Skeletal muscle cell (primary cell): ENCODE results near the gene FEN1.
A peak's percentile ranks its signal among the peaks of the same experiment; 100 is the strongest.

Source experiments
- DNase-seq: peaks from one replicate; pipeline ENCODE4 v3.0.0-alpha.2; 2010; ENCODE audit warnings: low read depth
- H3K4me3 ChIP-seq: 2 replicates; pipeline ENCODE4 v1.5.1; 2011; ENCODE audit warnings: low read depth, mild to moderate bottlenecking, control low read depth, low read length, moderate library complexity

Gene FEN1

DNA sequence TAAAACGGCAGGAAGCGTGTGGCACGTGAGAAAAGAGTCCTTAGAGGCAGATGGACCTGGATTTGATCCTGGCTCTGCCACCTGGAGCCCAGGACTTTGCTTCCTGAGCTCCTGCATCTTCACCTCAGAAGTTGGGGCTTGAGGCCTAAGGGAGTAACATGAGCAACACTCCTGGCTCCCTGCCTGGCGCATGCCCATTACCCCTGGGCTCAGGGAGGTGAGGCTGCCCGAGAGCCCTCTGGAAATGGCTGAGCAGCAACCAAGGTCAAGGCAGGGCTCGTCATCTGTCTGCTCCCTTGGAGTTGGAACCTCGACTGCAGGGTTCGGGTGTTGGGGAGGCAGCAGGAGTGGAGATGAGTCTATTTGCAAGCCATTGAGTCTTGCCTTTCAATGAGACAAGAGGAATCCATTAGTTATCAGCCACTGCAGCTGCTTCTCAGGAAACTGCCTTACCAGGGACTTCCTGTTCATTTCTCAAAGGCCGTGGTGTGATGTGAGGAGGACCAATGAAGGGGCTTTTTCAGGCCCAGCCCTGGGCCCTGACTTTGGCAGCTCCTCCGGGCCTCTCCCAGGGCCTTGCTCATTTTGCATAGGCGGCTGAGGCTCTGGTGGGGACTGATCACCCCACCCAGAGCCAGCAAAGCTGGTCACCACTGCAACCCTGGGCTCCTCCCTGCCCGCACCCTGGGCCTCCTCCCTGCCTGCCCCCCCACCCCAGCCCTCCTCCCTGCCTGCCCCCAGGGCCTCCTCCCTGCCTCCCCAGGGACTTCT, 41.8 kb downstream of the FEN1 start:
- H3K4me3 ChIP-seq, result no peak overlapping the region
- DNase-seq, result peak; percentile 54

DNA sequence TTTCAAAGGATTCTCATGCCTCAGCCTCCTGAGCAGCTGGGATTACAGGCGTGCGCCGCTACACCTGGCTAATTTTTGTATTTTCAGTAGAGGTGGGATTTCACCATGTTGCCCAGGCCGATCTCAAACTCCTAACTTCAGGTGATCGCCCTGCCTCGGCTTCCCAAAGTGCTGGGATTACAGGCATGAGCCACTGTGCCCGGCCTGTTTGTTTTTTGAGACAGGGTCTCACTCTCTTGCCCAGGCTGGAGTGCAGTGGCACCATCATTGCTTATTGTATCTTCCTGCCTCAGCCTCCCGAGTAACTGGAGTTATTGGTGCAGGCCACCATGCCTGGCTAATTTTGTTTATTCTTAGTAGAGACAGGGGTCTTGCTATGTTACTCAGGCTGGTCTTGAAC, 43.5 kb downstream of the FEN1 start:
- DNase-seq, result no peak
- no peak overlapping the region for H3K4me3 ChIP-seq

DNA sequence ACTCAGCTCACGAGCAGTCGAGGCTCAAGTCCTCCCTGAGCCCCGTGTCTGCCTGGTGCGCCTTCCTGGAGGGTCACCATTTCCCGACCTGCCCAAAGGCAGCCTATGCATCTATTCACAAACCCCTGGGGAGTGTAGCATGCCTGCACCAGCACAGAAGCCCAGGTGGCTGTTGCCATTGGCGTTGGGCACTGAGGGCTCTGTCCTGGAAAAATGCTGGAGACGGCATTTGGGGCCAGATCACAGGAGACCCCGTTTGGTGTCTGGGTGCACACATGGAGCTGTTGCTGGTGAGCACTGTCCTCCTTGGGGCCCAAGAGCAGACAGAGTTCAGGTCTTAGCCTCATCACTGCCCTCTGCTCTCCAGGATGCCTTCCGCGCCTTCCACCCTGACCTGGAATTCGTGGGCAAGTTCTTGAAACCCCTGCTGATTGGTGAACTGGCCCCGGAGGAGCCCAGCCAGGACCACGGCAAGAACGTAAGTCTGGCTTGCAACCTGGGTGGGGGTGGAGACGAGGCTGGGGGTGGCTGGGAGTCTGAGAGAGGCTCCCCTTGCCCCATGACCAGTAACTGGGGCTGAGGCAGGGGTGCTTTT, 44.8 kb downstream of the FEN1 start:
- DNase-seq, result no peak
- H3K4me3 ChIP-seq, result no peak overlapping the region

GRCh38 chr11:61838501-61838900, 45.8 kb downstream of the FEN1 start:
- no peak overlapping the region for H3K4me3 ChIP-seq
- DNase-seq, result no peak

- DNase-seq, result no peak
- no peak overlapping the region for H3K4me3 ChIP-seq
Measured at GRCh38 chr11:61838921-61839320, 46.2 kb downstream of the FEN1 start.

DNA sequence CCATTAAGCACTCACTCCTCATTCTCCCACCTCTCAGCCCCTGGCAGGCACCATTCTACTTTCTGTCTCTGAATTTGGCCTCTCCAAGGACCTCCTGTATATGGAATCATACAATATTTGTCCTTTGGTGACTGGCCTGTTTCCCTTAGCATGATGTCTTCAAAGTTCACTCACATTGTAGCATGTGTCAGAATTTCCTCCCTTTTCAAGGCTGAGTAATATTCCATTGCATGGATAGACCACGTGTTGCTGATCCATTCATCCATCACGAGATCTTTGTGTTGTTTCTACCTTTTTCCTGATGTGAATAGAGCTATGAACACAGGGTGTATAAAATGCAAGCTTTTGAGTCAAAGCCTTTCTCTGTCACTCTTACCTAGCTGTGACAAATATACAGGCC, 47.0 kb downstream of the FEN1 start:
- H3K4me3 ChIP-seq, result no peak overlapping the region
- no peak for DNase-seq

DNA sequence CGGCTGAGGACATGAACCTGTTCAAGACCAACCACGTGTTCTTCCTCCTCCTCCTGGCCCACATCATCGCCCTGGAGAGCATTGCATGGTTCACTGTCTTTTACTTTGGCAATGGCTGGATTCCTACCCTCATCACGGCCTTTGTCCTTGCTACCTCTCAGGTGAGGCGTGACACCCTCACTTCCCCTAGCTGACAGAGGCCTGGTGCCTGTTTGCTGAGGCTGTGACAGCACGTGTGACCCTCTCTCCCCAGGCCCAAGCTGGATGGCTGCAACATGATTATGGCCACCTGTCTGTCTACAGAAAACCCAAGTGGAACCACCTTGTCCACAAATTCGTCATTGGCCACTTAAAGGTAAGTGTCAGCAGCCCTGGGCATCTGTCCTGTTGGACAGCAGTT, 47.7 kb downstream of the FEN1 start:
- H3K4me3 ChIP-seq, result no peak overlapping the region
- no peak for DNase-seq

- no peak for DNase-seq
- H3K4me3 ChIP-seq, result no peak overlapping the region
Measured at GRCh38 chr11:61841636-61842527, 49.2 kb downstream of the FEN1 start.

DNA sequence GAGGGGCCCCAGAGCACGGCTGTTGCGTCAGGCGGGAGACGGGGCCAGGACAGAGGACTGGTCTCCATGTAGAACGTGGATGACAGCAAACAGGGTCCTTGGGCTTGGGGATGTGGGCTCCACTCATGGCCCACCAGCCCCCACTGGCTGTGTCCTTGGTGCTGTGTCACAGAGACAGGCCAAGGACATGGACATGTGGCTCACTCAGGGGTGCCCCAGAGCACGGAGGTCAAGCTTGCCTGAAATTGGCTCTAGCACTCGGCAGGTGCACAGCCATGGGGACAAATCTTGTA, 49.8 kb downstream of the FEN1 start:
- no peak overlapping the region for H3K4me3 ChIP-seq
- no peak for DNase-seq

GRCh38 chr11:61844909-61845565, 52.3 kb downstream of the FEN1 start:
- H3K4me3 ChIP-seq, result no peak overlapping the region
- DNase-seq, result no peak

DNA sequence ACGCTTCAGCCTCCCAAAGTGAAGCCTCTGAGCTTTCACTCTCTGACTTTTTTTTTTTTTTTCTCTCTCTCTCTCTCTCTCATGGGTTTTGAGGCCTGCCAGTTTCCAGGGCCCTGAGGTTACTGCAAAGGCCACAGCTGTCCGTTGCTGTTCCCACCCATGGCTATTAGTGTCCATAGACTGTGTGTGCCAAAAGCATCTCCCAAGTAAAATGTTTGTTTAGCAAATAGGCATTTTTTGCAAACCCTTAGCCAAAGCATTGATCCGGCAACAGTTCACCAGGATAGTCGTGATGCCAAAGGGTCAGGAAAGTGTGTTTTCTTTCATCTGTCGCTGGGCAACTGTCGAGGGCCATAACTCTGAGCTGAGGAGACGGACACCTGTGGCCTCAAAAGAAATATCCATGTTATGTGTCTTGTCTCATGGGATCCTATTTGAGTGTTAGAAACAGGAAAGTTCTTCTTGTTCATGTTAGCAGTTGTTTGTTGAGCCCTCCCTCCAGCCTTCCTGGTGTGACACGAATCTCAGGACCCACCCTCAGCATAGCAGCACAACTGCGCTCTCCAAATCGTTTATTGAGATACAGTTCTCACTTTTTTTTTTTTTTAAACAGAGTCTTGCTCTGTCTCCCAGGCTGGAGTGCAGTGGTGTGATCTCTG, 53.8 kb downstream of the FEN1 start:
- no peak overlapping the region for H3K4me3 ChIP-seq
- DNase-seq, result no peak
